Measurements from ENCODE around the gene SEC16A.

DNA sequence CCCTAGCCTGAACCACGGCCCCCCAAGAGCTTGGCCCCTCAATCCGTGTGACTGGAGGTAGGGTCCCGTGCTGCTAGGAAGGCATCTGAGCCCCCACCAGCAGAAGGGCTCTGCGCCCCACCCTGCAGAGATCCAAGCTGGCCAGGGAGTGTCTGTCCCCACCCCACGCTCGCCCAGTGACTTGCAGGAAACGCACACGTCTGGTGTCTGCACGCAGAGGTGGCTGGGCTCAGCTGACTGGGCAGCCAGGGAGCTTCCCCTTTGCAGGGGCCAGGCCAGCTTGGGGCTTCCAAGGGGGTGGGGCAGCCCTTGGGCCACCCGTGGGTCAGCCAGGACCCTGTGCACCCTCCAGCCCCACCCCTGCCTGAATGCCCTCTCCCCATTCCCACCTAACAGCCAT lies 38.7 kb upstream of the SEC16A start:
- TF ChIP-seq, protein P1, sequence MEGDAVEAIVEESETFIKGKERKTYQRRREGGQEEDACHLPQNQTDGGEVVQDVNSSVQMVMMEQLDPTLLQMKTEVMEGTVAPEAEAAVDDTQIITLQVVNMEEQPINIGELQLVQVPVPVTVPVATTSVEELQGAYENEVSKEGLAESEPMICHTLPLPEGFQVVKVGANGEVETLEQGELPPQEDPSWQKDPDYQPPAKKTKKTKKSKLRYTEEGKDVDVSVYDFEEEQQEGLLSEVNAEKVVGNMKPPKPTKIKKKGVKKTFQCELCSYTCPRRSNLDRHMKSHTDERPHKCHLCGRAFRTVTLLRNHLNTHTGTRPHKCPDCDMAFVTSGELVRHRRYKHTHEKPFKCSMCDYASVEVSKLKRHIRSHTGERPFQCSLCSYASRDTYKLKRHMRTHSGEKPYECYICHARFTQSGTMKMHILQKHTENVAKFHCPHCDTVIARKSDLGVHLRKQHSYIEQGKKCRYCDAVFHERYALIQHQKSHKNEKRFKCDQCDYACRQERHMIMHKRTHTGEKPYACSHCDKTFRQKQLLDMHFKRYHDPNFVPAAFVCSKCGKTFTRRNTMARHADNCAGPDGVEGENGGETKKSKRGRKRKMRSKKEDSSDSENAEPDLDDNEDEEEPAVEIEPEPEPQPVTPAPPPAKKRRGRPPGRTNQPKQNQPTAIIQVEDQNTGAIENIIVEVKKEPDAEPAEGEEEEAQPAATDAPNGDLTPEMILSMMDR (IDR thresholded peaks at IDR 0.05; ENCODE audit: insufficient read depth, low read depth, low read length) = no peak
- TF ChIP-seq EZH2 (IDR thresholded peaks at IDR 0.05; ENCODE audit: insufficient read depth, low read length) = no peak
